B cell (primary cell): ENCODE measurements around the gene ACOT9. TPM values are rescaled to one million over a fixed set of nuclear protein-coding genes. Genes with fewer than 3 reads are reported as not detected.

ENCODE experiments used
- ATAC-seq: fragments of 200-7000 bp; cut with Tn5 transposase; one replicate; pipeline ENCODE4 v1.10.0; 2021; ENCODE audit warnings: low read depth, mild to moderate bottlenecking, moderate number of reproducible peaks, moderate library complexity
- CTCF ChIA-PET: fragments of 350-600 bp; sonication (Branson Sonifier 250); formaldehyde crosslinking; loops from one replicate; lab custom pipeline; 2021; ENCODE audit warnings: antibody characterized with exemption, inconsistent platforms; lab: Charles Lee
- POLR2A ChIA-PET: fragments of 350-600 bp; sonication (Branson Sonifier 250); formaldehyde crosslinking; loops from one replicate; lab custom pipeline; 2021; ENCODE audit warnings: antibody characterized with exemption; lab: Charles Lee
- DNase-seq: peaks from one replicate; pipeline ENCODE4 v3.0.0; 2013
- H2AFZ ChIP-seq: 2 replicates; pipeline ENCODE4 v1.6.1; 2012; ENCODE audit warnings: mild to moderate bottlenecking, low read depth, low read length; ENCODE audit not compliant: insufficient read depth, poor library complexity, severe bottlenecking
- H3K27ac ChIP-seq, 2 donors: 1 replicate in 1 of 2; 2 replicates in 1 of 2; pipeline ENCODE4 v1.5.1; 2012 to 2013; ENCODE audit warnings: low read length in 2 of 2, mild to moderate bottlenecking in 2 of 2, moderate library complexity in 1 of 2
- H3K27me3 ChIP-seq, 4 experiments: fragments of 200-600 bp in 1 of 4; sonication (generic) in 1 of 4; replicated peaks in 1 of 4; 1 replicate in 2 of 4; 2 replicates in 2 of 4; pipeline versions ENCODE4 v1.6.1 to v1.7.0; 2013 to 2016; ENCODE audit warnings: low read length in 3 of 4, mild to moderate bottlenecking in 2 of 4, mixed read lengths in 1 of 4, moderate library complexity in 1 of 4; ENCODE audit not compliant: insufficient read depth in 4 of 4, control insufficient read depth in 3 of 4; ENCODE audit errors: control extremely low read depth in 1 of 4
- H3K36me3 ChIP-seq, 2 experiments: replicated peaks in 1 of 2; 1 replicate in 1 of 2; 2 replicates in 1 of 2; pipeline versions ENCODE4 v1.6.1 to v1.7.1; 2013; ENCODE audit warnings: low read length in 1 of 2; ENCODE audit not compliant: insufficient read depth in 2 of 2, control insufficient read depth in 1 of 2; ENCODE audit errors: control extremely low read depth in 1 of 2, extremely low read depth in 1 of 2
- H3K4me1 ChIP-seq, 2 donors: fragments of 200-600 bp in 1 of 2; sonication (generic) in 1 of 2; 1 replicate in 1 of 2; 2 replicates in 1 of 2; pipeline versions ENCODE4 v1.5.1 to v1.6.1; 2013 to 2017; ENCODE audit warnings: low read length in 2 of 2; ENCODE audit not compliant: control insufficient read depth in 2 of 2, insufficient read depth in 2 of 2
- H3K4me2 ChIP-seq: replicated peaks from 2 replicates; pipeline ENCODE3; 2012; ENCODE audit warnings: mild to moderate bottlenecking, low read depth, low read length; ENCODE audit not compliant: poor library complexity, severe bottlenecking
- H3K4me3 ChIP-seq, 5 experiments: fragments of 200-600 bp in 1 of 5; sonication (generic) in 1 of 5; 1 replicate in 3 of 5; 2 replicates in 2 of 5; pipeline versions ENCODE4 v1.5.1 to v1.7.0; 2011 to 2016; ENCODE audit warnings: low read length in 4 of 5, mild to moderate bottlenecking in 4 of 5, low read depth in 2 of 5, control low read depth in 1 of 5, moderate library complexity in 1 of 5; ENCODE audit not compliant: insufficient read depth in 1 of 5; ENCODE audit errors: control extremely low read depth in 1 of 5, extremely low read depth in 1 of 5
- H3K79me2 ChIP-seq: fragments of 200-600 bp; sonication (generic); one replicate; pipeline ENCODE4 v1.6.0; 2016; ENCODE audit warnings: low read length; ENCODE audit not compliant: control insufficient read depth, insufficient read depth
- H3K9ac ChIP-seq: fragments of 200-600 bp; sonication (generic); 2 replicates; pipeline ENCODE4 v1.6.1; 2017; ENCODE audit warnings: mild to moderate bottlenecking, low read length, moderate library complexity
- H3K9me3 ChIP-seq, 3 donors: one replicate each; pipeline versions ENCODE4 v1.6.1 to v1.7.1; 2013; ENCODE audit warnings: low read length in 2 of 3; ENCODE audit not compliant: control insufficient read depth in 2 of 3, insufficient read depth in 1 of 3; ENCODE audit errors: control extremely low read depth in 1 of 3
- H4K20me1 ChIP-seq: 2 replicates; pipeline ENCODE4 v1.6.0; 2012; ENCODE audit warnings: mild to moderate bottlenecking, low read length; ENCODE audit not compliant: insufficient read depth, control insufficient read depth, poor library complexity, severe bottlenecking
- H3K27ac Mint-ChIP-seq: one replicate; pipeline ENCODE4 v1.8.0; 2021; ENCODE audit warnings: mixed read lengths
- H3K27me3 Mint-ChIP-seq: one replicate; pipeline ENCODE4 v1.8.0; 2021; ENCODE audit warnings: mixed read lengths
- H3K4me1 Mint-ChIP-seq: one replicate; pipeline ENCODE4 v1.8.0; 2021; ENCODE audit warnings: mixed read lengths
- H3K4me3 Mint-ChIP-seq: one replicate; pipeline ENCODE4 v1.8.0; 2021; ENCODE audit warnings: mixed read lengths
- H3K9me3 Mint-ChIP-seq: one replicate; pipeline ENCODE4 v1.8.0; 2022; ENCODE audit warnings: mixed read lengths; ENCODE audit not compliant: insufficient read depth
- CTCF ChIP-seq: fragments of 200-600 bp; IDR thresholded peaks from one replicate; pipeline ENCODE4 v1.8.0; 2022; ENCODE audit warnings: antibody characterized with exemption, mild to moderate bottlenecking
- EZH2 ChIP-seq: IDR thresholded peaks from 2 replicates; pipeline ENCODE4 v1.6.1; 2012; ENCODE audit warnings: borderline replicate concordance, low read depth, mild to moderate bottlenecking, moderate library complexity, low read length; ENCODE audit not compliant: insufficient read depth, poor library complexity, severe bottlenecking
- WGBS: methylation state at CpG from one replicate; pipeline ENCODE4 v1.1.5; 2013; ENCODE audit warnings: missing lambda C conversion rate; ENCODE audit not compliant: insufficient coverage; 5-methylcytosine and 5-hydroxymethylcytosine counted together
- intact Hi-C: fragments of 100-400 bp; cut with micrococcal nuclease; formaldehyde crosslinking; loops from one replicate; pipeline ENCODE4 v1.10.0; 2022
- polyA plus RNA-seq: library from polyadenylated mRNA; depleted of rRNA; stranded (reverse); fragments of >200 nt; gene quantifications from 2 replicates; pipeline ENCODE4 v1.2.3, GENCODE V29; 2012
- total RNA-seq, 2 donors: library from RNA; stranded (reverse); fragments of 120-200 nt in 1 of 2; gene quantifications; 1 replicate in 1 of 2; 2 replicates in 1 of 2; pipeline versions ENCODE4 v1.2.3 to v1.2.4, GENCODE V29; 2013 to 2022

The ACOT9 gene
- total and polyA plus RNA-seq, 2 donors (not counting 1 experiment from before 2014, with no cell fraction given) = 23.9 to 31.3 TPM

DNA sequence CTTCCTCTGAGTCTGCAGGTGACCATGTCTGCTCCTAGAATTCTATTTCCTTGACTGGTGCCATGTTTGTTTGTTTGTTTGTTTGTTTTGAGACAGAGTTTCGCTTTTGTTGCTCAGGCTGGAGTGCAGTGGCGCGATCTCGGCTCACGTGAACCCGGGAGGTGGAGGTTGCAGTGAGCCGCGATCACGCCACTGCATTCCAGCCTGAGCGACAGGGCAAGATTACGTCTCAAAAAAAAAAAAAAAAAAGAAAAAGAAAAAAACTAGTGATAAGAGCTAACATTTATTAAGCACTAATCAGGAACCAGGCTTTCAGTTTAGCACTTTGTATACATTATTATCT, 47.0 kb upstream of the ACOT9 start:
- ChIA-PET CTCF (interaction anchor here (0.7 kb wide), 1 partner anchor 1267 kb away, joined by 3 read pairs; no protein-coding TSS in a partner anchor), POLR2A (interaction anchor here (0.6 kb wide), 1 partner anchor 117 kb away, joined by 4 read pairs; no protein-coding TSS in a partner anchor)

More for the DNA sequence above, 47.0 kb upstream of the ACOT9 start:
- no peak overlapping the region for H2AFZ ChIP-seq
- DNase-seq (no peak), ATAC-seq (no peak)
- intact Hi-C loops = no loop called here
- H3K36me3 ChIP-seq = peaks cover 0 to 9% of the 10 kb centered on the region in 2 experiments
- H3K9ac ChIP-seq = no peak overlapping the region
- WGBS = no CpG with 5 or more reads among the region's 11 CpGs
- Mint-ChIP-seq H3K4me1 (peaks cover 7% of the 10 kb centered on the region), H3K4me3 (no peak overlapping the region), H3K27me3 (no peaks in the 10 kb centered on the region), H3K9me3 (no peaks in the 10 kb centered on the region), H3K27ac (no peak overlapping the region)
- no peaks in the 10 kb centered on the region for H3K9me3 ChIP-seq
- no peaks in the 10 kb centered on the region for H4K20me1 ChIP-seq
- no peak overlapping the region for H3K4me3 ChIP-seq
- TF ChIP-seq CTCF (no peak), EZH2 (no peak)
- no peak overlapping the region for H3K4me2 ChIP-seq
- no peaks in the 10 kb centered on the region for H3K27me3 ChIP-seq
- H3K79me2 ChIP-seq = peaks cover 2% of the 10 kb centered on the region
- H3K27ac ChIP-seq = no peak overlapping the region
- peaks cover 2% of the 10 kb centered on the region in 2 donors for H3K4me1 ChIP-seq
